HepG2 (cell line): ENCODE results near the gene NDUFS2. TPM values are rescaled to one million over a fixed set of nuclear protein-coding genes. Genes with fewer than 3 reads are reported as not detected.

ENCODE experiments used
- ADNP ChIP-seq: sonication (generic); formaldehyde crosslinking; IDR thresholded peaks from 2 replicates; pipeline ENCODE4 v1.4.0; 2020; ENCODE audit warnings: missing genetic modification reagents
- GFI1 ChIP-seq: sonication (generic); formaldehyde crosslinking; IDR thresholded peaks from 2 replicates; pipeline ENCODE4 v1.5.0; 2020; ENCODE audit warnings: missing genetic modification reagents, mild to moderate bottlenecking, borderline replicate concordance
- HDAC2 ChIP-seq: sonication (generic); formaldehyde crosslinking; IDR thresholded peaks from 2 replicates; pipeline ENCODE4 v1.4.0; 2020; ENCODE audit warnings: missing genetic modification reagents
- HES4 ChIP-seq: sonication (generic); formaldehyde crosslinking; IDR thresholded peaks from 2 replicates; pipeline ENCODE4 v1.9.0; 2021; ENCODE audit warnings: mild to moderate bottlenecking, missing genetic modification reagents, borderline replicate concordance
- MTA3 ChIP-seq: sonication (generic); formaldehyde crosslinking; IDR thresholded peaks from 2 replicates; pipeline ENCODE4 v1.4.0; 2020; ENCODE audit warnings: missing genetic modification reagents
- RARA ChIP-seq: IDR thresholded peaks from 2 replicates; pipeline ENCODE4 v1.6.1; 2016; ENCODE audit warnings: missing genetic modification reagents, missing compliant biosample characterization
- SP2 ChIP-seq: sonication (generic); formaldehyde crosslinking; IDR thresholded peaks from 2 replicates; pipeline ENCODE4 v1.5.1; 2020; ENCODE audit warnings: mild to moderate bottlenecking, missing genetic modification reagents
- TAF1 ChIP-seq: sonication (generic); formaldehyde crosslinking; IDR thresholded peaks from 2 replicates; pipeline ENCODE4 v1.4.0; 2020; ENCODE audit warnings: missing genetic modification reagents
- TOE1 ChIP-seq: sonication (generic); formaldehyde crosslinking; IDR thresholded peaks from 2 replicates; pipeline ENCODE4 v1.4.0; 2020; ENCODE audit warnings: mild to moderate bottlenecking, missing genetic modification reagents
- ZMAT3 ChIP-seq: sonication (generic); formaldehyde crosslinking; conservative IDR thresholded peaks from 2 replicates; pipeline ENCODE4 v1.7.0; 2021; ENCODE audit warnings: missing genetic modification reagents
- ZMYM4 ChIP-seq: sonication (generic); formaldehyde crosslinking; IDR thresholded peaks from 2 replicates; pipeline ENCODE4 v1.8.1; 2023; ENCODE audit warnings: mild to moderate bottlenecking, missing genetic modification reagents
- ZNF138 ChIP-seq: sonication (generic); formaldehyde crosslinking; IDR thresholded peaks from 2 replicates; pipeline ENCODE4 v1.5.0; 2020; ENCODE audit warnings: mild to moderate bottlenecking, low read depth, missing genetic modification reagents
- ZNF160 ChIP-seq: sonication (generic); formaldehyde crosslinking; IDR thresholded peaks from 2 replicates; pipeline ENCODE4 v1.8.0; 2022; ENCODE audit warnings: mild to moderate bottlenecking, inconsistent platforms, missing genetic modification reagents
- ZNF337 ChIP-seq: sonication (generic); formaldehyde crosslinking; IDR thresholded peaks from 2 replicates; pipeline ENCODE4 v1.5.1; 2020; ENCODE audit warnings: missing genetic modification reagents, low read depth, mild to moderate bottlenecking, borderline replicate concordance
- ZNF674 ChIP-seq: sonication (generic); formaldehyde crosslinking; IDR thresholded peaks from 2 replicates; pipeline ENCODE4 v1.5.0; 2020; ENCODE audit warnings: low read depth, mild to moderate bottlenecking, missing genetic modification reagents
- ZNF747 ChIP-seq: sonication (generic); formaldehyde crosslinking; IDR thresholded peaks from 2 replicates; pipeline ENCODE4 v1.8.1; 2023; ENCODE audit warnings: missing genetic modification reagents, mild to moderate bottlenecking, borderline replicate concordance
- ZNF775 ChIP-seq: sonication (generic); formaldehyde crosslinking; IDR thresholded peaks from 2 replicates; pipeline ENCODE4 v1.4.0; 2020; ENCODE audit warnings: missing genetic modification reagents, mild to moderate bottlenecking, moderate library complexity, borderline replicate concordance
- ZNF781 ChIP-seq: sonication (generic); formaldehyde crosslinking; IDR thresholded peaks from 2 replicates; pipeline ENCODE4 v1.5.1; 2020; ENCODE audit warnings: borderline replicate concordance, mild to moderate bottlenecking, missing genetic modification reagents; ENCODE audit errors: not compliant biosample characterization
- ZNF841 ChIP-seq: sonication (generic); formaldehyde crosslinking; IDR thresholded peaks from 2 replicates; pipeline ENCODE4 v1.8.1; 2023; ENCODE audit warnings: missing genetic modification reagents, borderline replicate concordance
- ZNF850 ChIP-seq: sonication (generic); formaldehyde crosslinking; conservative IDR thresholded peaks from 2 replicates; pipeline ENCODE4 v1.9.0; 2021; ENCODE audit warnings: mild to moderate bottlenecking, missing genetic modification reagents
- polyA plus RNA-seq, 8 experiments: library from polyadenylated mRNA; depleted of rRNA in 3 of 8; stranded (reverse) in 7 of 8; unstranded in 1 of 8; fragments of >200 nt; fragmentation: Illumina TruSeq in 4 of 8; extraction: Trizol in 4 of 8; gene quantifications; 2 replicates each; pipeline versions ENCODE4 v1.2.1 to v1.2.3, GENCODE V29; 2011 to 2016; ENCODE audit warnings: low read depth in 4 of 8, missing spikeins in 1 of 8, mixed read lengths in 1 of 8; ENCODE audit not compliant: insufficient read depth in 1 of 8
- total RNA-seq, 5 experiments: library from RNA; depleted of rRNA; stranded (reverse); fragments of >200 nt; fragmentation: Illumina TruSeq; extraction: Trizol; gene quantifications; 2 replicates each; pipeline ENCODE4 v1.2.3, GENCODE V29; 2016; ENCODE audit warnings: low read depth in 1 of 5
- TF ChIP-seq, protein P1 (sequence below): sonication (generic); formaldehyde crosslinking; IDR thresholded peaks from 2 replicates; pipeline ENCODE4 v1.4.0; 2020; ENCODE audit warnings: missing genetic modification reagents, borderline replicate concordance
- TF ChIP-seq, protein P2 (sequence below): sonication (generic); formaldehyde crosslinking; IDR thresholded peaks from 2 replicates; pipeline ENCODE4 v1.5.1; 2020; ENCODE audit warnings: mild to moderate bottlenecking, missing genetic modification reagents, moderate library complexity

NDUFS2 gene
- total and polyA plus RNA-seq, 2 of the 13 experiments (the other 11 are each of a cell fraction or from before 2014, with no cell fraction given), result 89.9 to 118 TPM

DNA sequence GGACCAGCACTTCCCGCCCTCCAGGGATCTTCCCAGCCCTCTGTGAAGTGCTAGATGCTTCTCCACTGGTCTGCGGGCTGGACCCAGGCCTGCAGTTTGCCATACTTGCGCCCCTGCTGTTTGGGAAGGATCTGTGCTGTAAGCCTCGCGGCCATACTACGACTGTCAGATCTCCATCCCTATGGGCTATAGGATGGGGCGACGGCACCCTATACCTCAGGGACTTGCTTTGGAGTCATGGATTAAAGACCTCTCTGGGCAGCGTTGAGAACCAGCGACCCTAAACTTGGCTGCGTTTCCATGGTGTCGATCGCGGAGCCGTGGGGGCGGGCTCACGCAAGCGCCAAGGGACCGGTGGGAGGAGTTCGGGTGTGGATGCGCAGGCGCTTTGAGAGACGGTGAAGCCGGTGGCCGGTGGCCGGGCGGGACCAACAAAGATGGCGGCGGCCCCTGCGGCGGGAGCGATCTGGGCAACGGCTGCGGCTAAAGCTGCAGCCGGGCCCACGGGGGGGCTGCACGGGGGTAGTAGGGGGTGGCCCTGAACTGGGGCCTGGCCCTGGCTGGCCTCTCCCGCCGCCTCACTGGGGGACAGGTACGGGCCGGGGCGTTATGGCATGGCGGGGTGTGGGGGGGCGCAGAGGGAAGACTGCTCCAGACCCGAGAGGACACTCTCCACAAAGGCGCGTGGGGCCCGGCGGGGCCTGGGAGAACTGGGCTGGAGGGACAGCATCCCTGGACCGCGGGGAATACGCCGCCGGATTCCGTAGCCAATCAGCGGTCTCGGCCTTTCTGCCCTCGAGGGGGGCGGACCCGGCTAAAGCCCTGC, 42.9 kb upstream of the NDUFS2 start, which contains the start of gene USP21 (continued):
- TF ChIP-seq ZNF781, result peak; percentile 27
- TF ChIP-seq, protein P1, sequence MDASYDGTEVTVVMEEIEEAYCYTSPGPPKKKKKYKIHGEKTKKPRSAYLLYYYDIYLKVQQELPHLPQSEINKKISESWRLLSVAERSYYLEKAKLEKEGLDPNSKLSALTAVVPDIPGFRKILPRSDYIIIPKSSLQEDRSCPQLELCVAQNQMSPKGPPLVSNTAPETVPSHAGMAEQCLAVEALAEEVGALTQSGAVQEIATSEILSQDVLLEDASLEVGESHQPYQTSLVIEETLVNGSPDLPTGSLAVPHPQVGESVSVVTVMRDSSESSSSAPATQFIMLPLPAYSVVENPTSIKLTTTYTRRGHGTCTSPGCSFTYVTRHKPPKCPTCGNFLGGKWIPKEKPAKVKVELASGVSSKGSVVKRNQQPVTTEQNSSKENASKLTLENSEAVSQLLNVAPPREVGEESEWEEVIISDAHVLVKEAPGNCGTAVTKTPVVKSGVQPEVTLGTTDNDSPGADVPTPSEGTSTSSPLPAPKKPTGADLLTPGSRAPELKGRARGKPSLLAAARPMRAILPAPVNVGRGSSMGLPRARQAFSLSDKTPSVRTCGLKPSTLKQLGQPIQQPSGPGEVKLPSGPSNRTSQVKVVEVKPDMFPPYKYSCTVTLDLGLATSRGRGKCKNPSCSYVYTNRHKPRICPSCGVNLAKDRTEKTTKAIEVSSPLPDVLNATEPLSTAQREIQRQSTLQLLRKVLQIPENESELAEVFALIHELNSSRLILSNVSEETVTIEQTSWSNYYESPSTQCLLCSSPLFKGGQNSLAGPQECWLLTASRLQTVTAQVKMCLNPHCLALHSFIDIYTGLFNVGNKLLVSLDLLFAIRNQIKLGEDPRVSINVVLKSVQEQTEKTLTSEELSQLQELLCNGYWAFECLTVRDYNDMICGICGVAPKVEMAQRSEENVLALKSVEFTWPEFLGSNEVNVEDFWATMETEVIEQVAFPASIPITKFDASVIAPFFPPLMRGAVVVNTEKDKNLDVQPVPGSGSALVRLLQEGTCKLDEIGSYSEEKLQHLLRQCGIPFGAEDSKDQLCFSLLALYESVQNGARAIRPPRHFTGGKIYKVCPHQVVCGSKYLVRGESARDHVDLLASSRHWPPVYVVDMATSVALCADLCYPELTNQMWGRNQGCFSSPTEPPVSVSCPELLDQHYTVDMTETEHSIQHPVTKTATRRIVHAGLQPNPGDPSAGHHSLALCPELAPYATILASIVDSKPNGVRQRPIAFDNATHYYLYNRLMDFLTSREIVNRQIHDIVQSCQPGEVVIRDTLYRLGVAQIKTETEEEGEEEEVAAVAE (CRISPR knock-in tag), result no peak
- TF ChIP-seq ADNP (CRISPR knock-in tag), result no peak
- peak; percentile 17; the same call in 1 of the 2 replicates for TF ChIP-seq ZNF747 (CRISPR knock-in tag)
- no peak for TF ChIP-seq ZNF138 (CRISPR knock-in tag)
- no peak for TF ChIP-seq TOE1
- TF ChIP-seq GFI1 (CRISPR knock-in tag), result no peak
- TF ChIP-seq ZMYM4 (CRISPR knock-in tag), result no peak
- TF ChIP-seq ZNF160 (CRISPR knock-in tag), result no peak
- TF ChIP-seq, protein P2, sequence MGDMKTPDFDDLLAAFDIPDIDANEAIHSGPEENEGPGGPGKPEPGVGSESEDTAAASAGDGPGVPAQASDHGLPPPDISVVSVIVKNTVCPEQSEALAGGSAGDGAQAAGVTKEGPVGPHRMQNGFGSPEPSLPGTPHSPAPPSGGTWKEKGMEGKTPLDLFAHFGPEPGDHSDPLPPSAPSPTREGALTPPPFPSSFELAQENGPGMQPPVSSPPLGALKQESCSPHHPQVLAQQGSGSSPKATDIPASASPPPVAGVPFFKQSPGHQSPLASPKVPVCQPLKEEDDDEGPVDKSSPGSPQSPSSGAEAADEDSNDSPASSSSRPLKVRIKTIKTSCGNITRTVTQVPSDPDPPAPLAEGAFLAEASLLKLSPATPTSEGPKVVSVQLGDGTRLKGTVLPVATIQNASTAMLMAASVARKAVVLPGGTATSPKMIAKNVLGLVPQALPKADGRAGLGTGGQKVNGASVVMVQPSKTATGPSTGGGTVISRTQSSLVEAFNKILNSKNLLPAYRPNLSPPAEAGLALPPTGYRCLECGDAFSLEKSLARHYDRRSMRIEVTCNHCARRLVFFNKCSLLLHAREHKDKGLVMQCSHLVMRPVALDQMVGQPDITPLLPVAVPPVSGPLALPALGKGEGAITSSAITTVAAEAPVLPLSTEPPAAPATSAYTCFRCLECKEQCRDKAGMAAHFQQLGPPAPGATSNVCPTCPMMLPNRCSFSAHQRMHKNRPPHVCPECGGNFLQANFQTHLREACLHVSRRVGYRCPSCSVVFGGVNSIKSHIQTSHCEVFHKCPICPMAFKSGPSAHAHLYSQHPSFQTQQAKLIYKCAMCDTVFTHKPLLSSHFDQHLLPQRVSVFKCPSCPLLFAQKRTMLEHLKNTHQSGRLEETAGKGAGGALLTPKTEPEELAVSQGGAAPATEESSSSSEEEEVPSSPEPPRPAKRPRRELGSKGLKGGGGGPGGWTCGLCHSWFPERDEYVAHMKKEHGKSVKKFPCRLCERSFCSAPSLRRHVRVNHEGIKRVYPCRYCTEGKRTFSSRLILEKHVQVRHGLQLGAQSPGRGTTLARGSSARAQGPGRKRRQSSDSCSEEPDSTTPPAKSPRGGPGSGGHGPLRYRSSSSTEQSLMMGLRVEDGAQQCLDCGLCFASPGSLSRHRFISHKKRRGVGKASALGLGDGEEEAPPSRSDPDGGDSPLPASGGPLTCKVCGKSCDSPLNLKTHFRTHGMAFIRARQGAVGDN (CRISPR knock-in tag), result peak; percentile 73
- TF ChIP-seq ZNF337 (CRISPR knock-in tag), result 0 out of 2 replicates have a peak, but pooled peaks have one; percentile 38
- TF ChIP-seq RARA (CRISPR knock-in tag), result no peak
- no peak for TF ChIP-seq MTA3 (CRISPR knock-in tag)
- TF ChIP-seq ZNF841 (CRISPR knock-in tag), result no peak
- 0 out of 2 replicates have a peak, but pooled peaks have one; percentile 11 for TF ChIP-seq HDAC2
- peak; percentile 75; the same call in 1 of the 2 replicates for TF ChIP-seq SP2 (CRISPR knock-in tag)
- no peak for TF ChIP-seq ZNF775
- no peak for TF ChIP-seq ZNF850 (CRISPR knock-in tag)
- TF ChIP-seq ZMAT3 (CRISPR knock-in tag), result peak; percentile 43; the same call in 1 of the 2 replicates
- TF ChIP-seq HES4 (CRISPR knock-in tag), result peak; percentile 32; the same call in 1 of the 2 replicates
- no peak for TF ChIP-seq ZNF674 (CRISPR knock-in tag)
- TF ChIP-seq TAF1 (CRISPR knock-in tag), result peak; percentile 93
